T-helper 1 cell treated with Interleukin-12 subunit alpha and Interleukin-12 subunit beta and Interleukin-4 antibody, amounts not matched to agents 30 μg/mL and 1 μg/mL, for 36 hours (primary cell): ENCODE results near the gene LFNG.
A peak's percentile ranks its signal among the peaks of the same experiment; 100 is the strongest.
"Not testable (repeated sequence)": the region's sequence is repeated elsewhere in the genome, so short reads cannot be mapped to it uniquely, and the experiment has no call there.

Source experiments
- H3K27ac Mint-ChIP-seq: one replicate; pipeline ENCODE4 v1.8.0; 2021; ENCODE audit warnings: mild to moderate bottlenecking, mixed read lengths
- H3K27me3 Mint-ChIP-seq: one replicate; pipeline ENCODE4 v1.8.0; 2021; ENCODE audit warnings: low read depth, mixed read lengths
- H3K36me3 Mint-ChIP-seq: one replicate; pipeline ENCODE4 v1.8.0; 2021; ENCODE audit warnings: low read depth, mixed read lengths
- H3K4me1 Mint-ChIP-seq: one replicate; pipeline ENCODE4 v1.8.0; 2021; ENCODE audit warnings: low read depth, mixed read lengths
- H3K4me3 Mint-ChIP-seq: one replicate; pipeline ENCODE4 v1.8.0; 2021; ENCODE audit warnings: mild to moderate bottlenecking, moderate library complexity, mixed read lengths
- H3K9me3 Mint-ChIP-seq: one replicate; pipeline ENCODE4 v1.8.0; 2021; ENCODE audit warnings: mixed read lengths

Gene LFNG

GRCh38 chr7:2532199-2532772, 12.7 kb downstream of the LFNG start:
- Mint-ChIP-seq H3K4me3 (peak overlapping the region; percentile 31), H3K27ac (peak overlapping the region; percentile 68), H3K4me1 (peaks cover 26% of the 10 kb centered on the region)
- H3K9me3 Mint-ChIP-seq, H3K27me3 Mint-ChIP-seq, H3K36me3 Mint-ChIP-seq: not testable (repeated sequence)

GRCh38 chr7:2532816-2533215, 13.2 kb downstream of the LFNG start:
- H3K36me3 Mint-ChIP-seq, H3K27me3 Mint-ChIP-seq, H3K9me3 Mint-ChIP-seq, H3K4me3 Mint-ChIP-seq, H3K27ac Mint-ChIP-seq: not testable (repeated sequence)
- peaks cover 21% of the 10 kb centered on the region for H3K4me1 Mint-ChIP-seq

- not testable (repeated sequence) for H3K27me3 Mint-ChIP-seq, H3K27ac Mint-ChIP-seq, H3K36me3 Mint-ChIP-seq, H3K9me3 Mint-ChIP-seq, H3K4me3 Mint-ChIP-seq
- peaks cover 15% of the 10 kb centered on the region for H3K4me1 Mint-ChIP-seq
Measured at GRCh38 chr7:2533566-2533965, 14.0 kb downstream of the LFNG start.

GRCh38 chr7:2534214-2534613, 14.6 kb downstream of the LFNG start:
- H3K4me3 Mint-ChIP-seq, H3K27ac Mint-ChIP-seq, H3K27me3 Mint-ChIP-seq, H3K36me3 Mint-ChIP-seq, H3K9me3 Mint-ChIP-seq: not testable (repeated sequence)
- H3K4me1 Mint-ChIP-seq: peaks cover 14% of the 10 kb centered on the region

GRCh38 chr7:2535872-2536627, 16.5 kb downstream of the LFNG start:
- H3K4me3 Mint-ChIP-seq, H3K36me3 Mint-ChIP-seq, H3K9me3 Mint-ChIP-seq, H3K4me1 Mint-ChIP-seq, H3K27me3 Mint-ChIP-seq, H3K27ac Mint-ChIP-seq: not testable (repeated sequence)

GRCh38 chr7:2537981-2538851, 18.6 kb downstream of the LFNG start:
- no peak overlapping the region for H3K4me3 Mint-ChIP-seq
- H3K4me1 Mint-ChIP-seq: no peaks in the 10 kb centered on the region
- H3K27ac Mint-ChIP-seq: no peak overlapping the region
- H3K9me3 Mint-ChIP-seq: no peaks in the 10 kb centered on the region
- H3K27me3 Mint-ChIP-seq: no peaks in the 10 kb centered on the region
- peaks cover 3% of the 10 kb centered on the region for H3K36me3 Mint-ChIP-seq

- no peak overlapping the region for H3K4me3 Mint-ChIP-seq
- H3K36me3 Mint-ChIP-seq: peaks cover 4% of the 10 kb centered on the region
- no peaks in the 10 kb centered on the region for H3K9me3 Mint-ChIP-seq
- no peaks in the 10 kb centered on the region for H3K4me1 Mint-ChIP-seq
- no peak overlapping the region for H3K27ac Mint-ChIP-seq
- no peaks in the 10 kb centered on the region for H3K27me3 Mint-ChIP-seq
Measured at GRCh38 chr7:2539031-2539911, 19.7 kb downstream of the LFNG start.

GRCh38 chr7:2540133-2540532, 20.6 kb downstream of the LFNG start:
- no peaks in the 10 kb centered on the region for H3K27me3 Mint-ChIP-seq
- no peak overlapping the region for H3K4me3 Mint-ChIP-seq

GRCh38 chr7:2540641-2541051, 21.1 kb downstream of the LFNG start:
- no peak overlapping the region for H3K4me3 Mint-ChIP-seq
- no peaks in the 10 kb centered on the region for H3K9me3 Mint-ChIP-seq
- peaks cover 4% of the 10 kb centered on the region for H3K36me3 Mint-ChIP-seq
- H3K27ac Mint-ChIP-seq: no peak overlapping the region
- no peaks in the 10 kb centered on the region for H3K27me3 Mint-ChIP-seq
- H3K4me1 Mint-ChIP-seq: no peaks in the 10 kb centered on the region

More at GRCh38 chr7:2540133-2540532, 20.6 kb downstream of the LFNG start:
- Mint-ChIP-seq H3K36me3 (peaks cover 4% of the 10 kb centered on the region), H3K27ac (no peak overlapping the region), H3K4me1 (no peaks in the 10 kb centered on the region), H3K9me3 (no peaks in the 10 kb centered on the region)

GRCh38 chr7:2541291-2542010, 21.9 kb downstream of the LFNG start:
- H3K4me1 Mint-ChIP-seq: no peaks in the 10 kb centered on the region

GRCh38 chr7:2542011-2542915, 22.7 kb downstream of the LFNG start:
- Mint-ChIP-seq H3K27ac (no peak overlapping the region), H3K9me3 (no peaks in the 10 kb centered on the region), H3K4me3 (no peak overlapping the region), H3K27me3 (no peaks in the 10 kb centered on the region), H3K4me1 (no peaks in the 10 kb centered on the region), H3K36me3 (peaks cover 4% of the 10 kb centered on the region)

More at GRCh38 chr7:2541291-2542010, 21.9 kb downstream of the LFNG start:
- H3K27ac Mint-ChIP-seq: no peak overlapping the region
- peaks cover 4% of the 10 kb centered on the region for H3K36me3 Mint-ChIP-seq
- no peak overlapping the region for H3K4me3 Mint-ChIP-seq
- no peaks in the 10 kb centered on the region for H3K9me3 Mint-ChIP-seq
- no peaks in the 10 kb centered on the region for H3K27me3 Mint-ChIP-seq

GRCh38 chr7:2542916-2543871, 23.6 kb downstream of the LFNG start:
- Mint-ChIP-seq H3K4me3 (no peak overlapping the region), H3K27me3 (no peaks in the 10 kb centered on the region), H3K36me3 (peaks cover 10% of the 10 kb centered on the region), H3K27ac (no peak overlapping the region), H3K4me1 (no peaks in the 10 kb centered on the region), H3K9me3 (no peaks in the 10 kb centered on the region)
